ENCODE data around the gene CSNK1A1L. TPM values are rescaled to one million over a fixed set of nuclear protein-coding genes. Genes with fewer than 3 reads are reported as not detected.

CSNK1A1L gene
- total and polyA plus RNA-seq, 7 donors = not detected

DNA sequence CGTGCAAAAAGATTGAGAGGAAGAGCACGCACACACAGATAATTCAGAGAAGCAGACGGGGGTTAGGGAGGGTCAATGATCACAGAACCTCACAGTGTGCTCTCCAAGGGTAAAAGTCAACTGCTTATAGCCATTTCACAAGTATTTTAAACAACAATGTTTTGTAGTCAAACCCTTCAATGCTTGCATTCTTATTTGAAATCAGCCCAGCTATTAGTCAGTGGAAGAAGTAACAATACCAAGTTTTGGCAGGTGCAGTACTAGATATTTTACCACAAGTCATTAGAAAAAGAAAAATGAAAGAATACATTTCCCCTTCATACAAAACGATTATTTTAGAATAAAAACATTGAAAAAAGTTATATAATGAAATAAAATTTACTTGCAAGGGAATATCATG, 2.6 kb downstream of the CSNK1A1L start:
- no peak for DNase-seq
- 66 to 69% (median 68%) methylated on average over 4 of the region's 4 CpGs for WGBS, 3 donors
- intact Hi-C loops (cut with DNase I) = no loop called here
- no peaks in the 10 kb centered on the region for H3K4me1 ChIP-seq
- H3K27me3 ChIP-seq (ENCODE audit: insufficient read depth in 3 of 3, low read length in 2 of 3) = no peaks in the 10 kb centered on the region
- no peaks in the 10 kb centered on the region for H3K36me3 ChIP-seq (ENCODE audit: insufficient read depth in 1 of 2, low read depth in 1 of 2)
- no peaks in the 10 kb centered on the region for H3K9me3 ChIP-seq
- no peak overlapping the region for H3K27ac ChIP-seq
- H3K4me3 ChIP-seq = no peak overlapping the region
- no peak for ATAC-seq
- TF ChIP-seq, protein P1, sequence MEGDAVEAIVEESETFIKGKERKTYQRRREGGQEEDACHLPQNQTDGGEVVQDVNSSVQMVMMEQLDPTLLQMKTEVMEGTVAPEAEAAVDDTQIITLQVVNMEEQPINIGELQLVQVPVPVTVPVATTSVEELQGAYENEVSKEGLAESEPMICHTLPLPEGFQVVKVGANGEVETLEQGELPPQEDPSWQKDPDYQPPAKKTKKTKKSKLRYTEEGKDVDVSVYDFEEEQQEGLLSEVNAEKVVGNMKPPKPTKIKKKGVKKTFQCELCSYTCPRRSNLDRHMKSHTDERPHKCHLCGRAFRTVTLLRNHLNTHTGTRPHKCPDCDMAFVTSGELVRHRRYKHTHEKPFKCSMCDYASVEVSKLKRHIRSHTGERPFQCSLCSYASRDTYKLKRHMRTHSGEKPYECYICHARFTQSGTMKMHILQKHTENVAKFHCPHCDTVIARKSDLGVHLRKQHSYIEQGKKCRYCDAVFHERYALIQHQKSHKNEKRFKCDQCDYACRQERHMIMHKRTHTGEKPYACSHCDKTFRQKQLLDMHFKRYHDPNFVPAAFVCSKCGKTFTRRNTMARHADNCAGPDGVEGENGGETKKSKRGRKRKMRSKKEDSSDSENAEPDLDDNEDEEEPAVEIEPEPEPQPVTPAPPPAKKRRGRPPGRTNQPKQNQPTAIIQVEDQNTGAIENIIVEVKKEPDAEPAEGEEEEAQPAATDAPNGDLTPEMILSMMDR (IDR thresholded peaks at IDR 0.05) = no peak

DNA sequence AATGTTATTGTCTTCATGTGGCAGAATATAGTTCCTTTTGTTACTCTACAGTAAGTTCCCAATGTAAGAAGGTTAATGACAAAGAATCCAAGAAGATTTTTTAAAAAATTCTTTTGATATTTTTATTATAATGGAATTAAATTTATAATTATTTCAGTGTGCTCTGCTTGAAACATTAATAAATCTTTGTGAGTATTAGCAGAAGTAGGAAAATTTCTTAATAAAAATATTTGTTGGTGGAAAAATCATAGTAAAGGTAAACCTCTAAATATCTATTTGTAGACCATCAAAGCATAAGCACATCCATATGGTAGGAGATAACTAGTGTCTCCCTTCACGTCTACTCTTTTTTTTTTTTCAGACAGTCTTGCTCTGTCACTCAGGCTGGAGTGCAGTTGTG, 4.3 kb downstream of the CSNK1A1L start:
- Histone ChIP-seq H3K4me3 (no peak overlapping the region), H3K4me1 (no peaks in the 10 kb centered on the region), H3K9me3 (no peaks in the 10 kb centered on the region), H3K27me3 (ENCODE audit: insufficient read depth in 3 of 3, low read length in 2 of 3) (no peaks in the 10 kb centered on the region), H3K36me3 (ENCODE audit: insufficient read depth in 1 of 2, low read depth in 1 of 2) (no peaks in the 10 kb centered on the region), H3K27ac (no peak overlapping the region)
- intact Hi-C loops (cut with DNase I) = no loop called here
- 32 to 52% (median 42%) methylated on average over 1 of the region's 1 CpG for WGBS, 3 donors
- ATAC-seq (no peak), DNase-seq (no peak)
- TF ChIP-seq, protein P1 (IDR thresholded peaks at IDR 0.05) = no peak

DNA sequence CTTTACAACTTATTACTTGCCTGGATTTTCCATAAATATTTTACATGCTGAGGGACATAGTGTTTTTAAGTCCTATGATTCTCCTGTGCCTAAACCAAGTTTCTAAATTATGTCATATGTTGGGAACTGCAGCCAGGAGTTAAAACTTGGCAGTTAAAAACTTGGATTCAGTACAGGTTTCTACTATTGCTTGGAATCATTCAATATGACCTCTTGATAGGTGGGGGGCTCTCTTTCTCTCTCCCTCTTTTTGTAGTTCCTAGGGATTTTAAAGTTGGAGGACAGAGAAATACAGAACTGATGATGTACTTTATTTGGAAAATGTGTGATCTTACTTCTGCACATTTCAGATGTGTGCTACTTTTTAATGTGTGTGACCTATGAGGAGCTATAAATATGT, 4.7 kb downstream of the CSNK1A1L start:
- Histone ChIP-seq H3K36me3 (ENCODE audit: insufficient read depth in 1 of 2, low read depth in 1 of 2) (no peaks in the 10 kb centered on the region), H3K27ac (no peak overlapping the region), H3K27me3 (ENCODE audit: insufficient read depth in 3 of 3, low read length in 2 of 3) (no peaks in the 10 kb centered on the region), H3K4me1 (no peaks in the 10 kb centered on the region), H3K9me3 (no peaks in the 10 kb centered on the region), H3K4me3 (no peak overlapping the region)
- no peak for DNase-seq
- intact Hi-C loops (cut with DNase I) = no loop called here
- no peak for ATAC-seq
- TF ChIP-seq, protein P1 (IDR thresholded peaks at IDR 0.05) = no peak

DNA sequence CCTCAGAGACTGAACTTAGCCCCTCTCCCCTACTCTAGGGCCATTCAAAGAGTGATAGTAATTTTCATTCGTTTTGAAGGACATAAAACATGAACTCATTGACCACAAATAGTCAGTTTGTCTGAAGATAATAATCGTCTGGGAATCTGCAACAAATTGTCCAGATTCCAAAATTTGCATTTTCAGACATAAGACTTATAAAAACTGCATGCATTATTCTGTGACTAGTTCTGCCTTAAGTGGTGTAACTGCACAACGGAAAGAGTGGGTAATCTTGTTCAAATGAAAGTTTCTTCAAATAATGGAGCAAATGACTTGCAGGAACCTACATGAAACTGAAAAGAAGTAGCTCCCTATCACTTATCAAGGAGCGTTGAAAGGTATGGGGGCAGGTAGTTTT, 8.4 kb downstream of the CSNK1A1L start:
- no peak overlapping the region for H3K27ac ChIP-seq
- H3K36me3 ChIP-seq (ENCODE audit: insufficient read depth in 1 of 2, low read depth in 1 of 2) = no peaks in the 10 kb centered on the region
- 59 to 80% (median 77%) methylated on average over 4 of the region's 4 CpGs for WGBS, 3 donors
- H3K9me3 ChIP-seq = no peaks in the 10 kb centered on the region
- ATAC-seq = no peak
- intact Hi-C loops (cut with DNase I) = no loop called here
- no peaks in the 10 kb centered on the region for H3K4me1 ChIP-seq
- DNase-seq = no peak
- H3K4me3 ChIP-seq = no peak overlapping the region
- no peaks in the 10 kb centered on the region for H3K27me3 ChIP-seq (ENCODE audit: insufficient read depth in 3 of 3, low read length in 2 of 3)
- TF ChIP-seq, protein P1 (IDR thresholded peaks at IDR 0.05) = no peak

DNA sequence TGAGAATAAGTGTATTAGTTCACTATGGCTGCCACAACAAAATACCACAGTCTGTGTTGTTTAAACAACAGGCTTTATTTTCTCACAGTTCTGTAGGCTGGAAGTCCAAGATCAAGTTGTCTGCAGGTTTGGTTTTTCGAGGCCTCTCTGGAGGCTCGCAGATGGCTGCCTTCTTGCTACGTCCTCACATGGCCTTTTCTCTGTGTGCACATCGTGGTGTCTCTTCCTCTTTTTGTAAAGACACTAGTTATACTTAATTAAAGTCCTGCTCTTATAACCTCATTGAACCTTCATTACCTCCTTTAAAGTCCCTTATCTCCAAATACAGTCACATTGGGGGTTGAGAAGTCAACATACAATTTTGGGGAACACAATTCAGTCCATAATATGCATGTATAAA, 10.6 kb downstream of the CSNK1A1L start:
- 88 to 93% (median 89%) methylated on average over 4 of the region's 4 CpGs for WGBS, 3 donors
- H3K27me3 ChIP-seq (ENCODE audit: insufficient read depth in 3 of 3, low read length in 2 of 3) = no peaks in the 10 kb centered on the region
- no peaks in the 10 kb centered on the region for H3K4me1 ChIP-seq
- no peaks in the 10 kb centered on the region for H3K9me3 ChIP-seq
- ATAC-seq (no peak), DNase-seq (no peak)
- intact Hi-C loops (cut with DNase I) = no loop called here
- no peak overlapping the region for H3K27ac ChIP-seq
- TF ChIP-seq, protein P1 (IDR thresholded peaks at IDR 0.05) = no peak
- no peak overlapping the region for H3K4me3 ChIP-seq
- H3K36me3 ChIP-seq (ENCODE audit: insufficient read depth in 1 of 2, low read depth in 1 of 2) = no peaks in the 10 kb centered on the region

Data from psoas muscle (tissue), 8 donors.